IMR-90 (cell line): ENCODE measurements around the gene CILP.

Experiments used
- CTCF ChIP-seq: conservative IDR thresholded peaks from 2 replicates; pipeline ENCODE4 v1.5.1; 2012; ENCODE audit warnings: mild to moderate bottlenecking, low read depth, low read length, improper control_type of control experiment
- FOS ChIP-seq: fragments of 150-350 bp; IDR thresholded peaks from 2 replicates; pipeline ENCODE4 v1.6.1; 2016; ENCODE audit warnings: low read depth, low read length
- MAZ ChIP-seq: IDR thresholded peaks from 2 replicates; pipeline ENCODE4 v1.6.1; 2012; ENCODE audit warnings: low read depth, mild to moderate bottlenecking, low read length, improper control_type of control experiment, moderate library complexity, borderline replicate concordance
- MXI1 ChIP-seq: IDR thresholded peaks from 2 replicates; pipeline ENCODE4 v1.6.1; 2012; ENCODE audit warnings: low read depth, mild to moderate bottlenecking, low read length, moderate library complexity, borderline replicate concordance
- POLR2A ChIP-seq: IDR thresholded peaks from 2 replicates; pipeline ENCODE4 v1.6.1; 2012; ENCODE audit warnings: mild to moderate bottlenecking, low read depth, low read length
- RAD21 ChIP-seq: IDR thresholded peaks from 2 replicates; pipeline ENCODE4 v1.6.1; 2012; ENCODE audit warnings: low read length, improper control_type of control experiment
- TF ChIP-seq, protein P1 (sequence below): fragments of 150-350 bp; IDR thresholded peaks from 2 replicates; pipeline ENCODE4 v1.6.1; 2017; ENCODE audit warnings: mild to moderate bottlenecking, antibody characterized with exemption, low read length, low read depth

DNA sequence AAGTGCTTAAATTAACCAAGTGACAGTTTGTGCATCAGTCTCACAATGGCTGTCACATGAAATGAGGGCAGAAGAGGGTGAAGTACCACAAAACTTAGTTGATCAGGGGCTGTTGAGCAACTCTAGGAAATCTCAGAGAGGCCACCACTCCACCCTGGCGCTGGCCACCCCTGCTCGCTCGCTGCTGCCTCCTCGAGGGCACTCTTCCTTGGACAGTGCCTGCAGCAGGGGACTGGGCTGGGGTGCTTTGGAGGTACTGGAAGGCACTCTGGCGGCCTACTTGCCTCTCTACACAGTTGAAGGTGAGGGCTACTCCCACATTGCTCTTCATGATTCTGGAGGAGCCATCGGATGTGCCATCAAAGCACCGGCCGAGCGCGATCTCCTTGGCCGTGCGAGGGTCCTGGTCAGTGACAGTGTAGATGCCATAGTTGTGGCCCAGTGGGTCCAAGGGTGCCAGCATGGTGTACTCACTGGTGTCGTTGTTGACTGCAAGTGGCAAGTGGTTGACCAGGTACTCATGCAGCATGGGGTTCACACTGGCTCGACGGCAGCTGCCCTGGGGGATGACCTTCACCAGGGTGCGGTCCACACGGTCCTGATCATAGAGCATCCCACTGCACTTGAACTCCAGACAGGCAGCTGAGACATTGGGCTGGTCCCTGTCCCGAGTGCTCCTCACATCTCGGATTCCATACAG is 14.5 kb downstream of the CILP start:
- TF ChIP-seq CTCF: no peak
- no peak for TF ChIP-seq POLR2A
- no peak for TF ChIP-seq RAD21
- TF ChIP-seq FOS: no peak
- TF ChIP-seq MAZ: no peak
- no peak for TF ChIP-seq MXI1
- TF ChIP-seq, protein P1, sequence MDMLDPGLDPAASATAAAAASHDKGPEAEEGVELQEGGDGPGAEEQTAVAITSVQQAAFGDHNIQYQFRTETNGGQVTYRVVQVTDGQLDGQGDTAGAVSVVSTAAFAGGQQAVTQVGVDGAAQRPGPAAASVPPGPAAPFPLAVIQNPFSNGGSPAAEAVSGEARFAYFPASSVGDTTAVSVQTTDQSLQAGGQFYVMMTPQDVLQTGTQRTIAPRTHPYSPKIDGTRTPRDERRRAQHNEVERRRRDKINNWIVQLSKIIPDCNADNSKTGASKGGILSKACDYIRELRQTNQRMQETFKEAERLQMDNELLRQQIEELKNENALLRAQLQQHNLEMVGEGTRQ: no peak
